Activated T-cell treated with anti-CD3 and anti-CD28 coated beads for 48 hours (primary cell): Measurements from ENCODE around the gene PAM16.

Experiments
- DNase-seq: peaks from one replicate; pipeline ENCODE4 v3.0.0-alpha.2; 2020; ENCODE audit warnings: low read depth

PAM16 gene

GRCh38 chr16:4383591-4384444 lies 32.7 kb upstream of the PAM16 start:
- DNase-seq = no peak

- no peak for DNase-seq
These were observed 31.8 kb upstream of the PAM16 start for GRCh38 chr16:4382795-4383357.

- no peak for DNase-seq
These were observed 31.0 kb upstream of the PAM16 start for GRCh38 chr16:4381935-4382794.

- DNase-seq = no peak
These were observed 30.2 kb upstream of the PAM16 start for GRCh38 chr16:4381072-4381934.

- DNase-seq = no peak
These were observed 29.3 kb upstream of the PAM16 start for GRCh38 chr16:4380119-4381063.

GRCh38 chr16:4378999-4379690 lies 28.0 kb upstream of the PAM16 start:
- DNase-seq = no peak

GRCh38 chr16:4378161-4378666 lies 27.1 kb upstream of the PAM16 start:
- no peak for DNase-seq

GRCh38 chr16:4377573-4378154 lies 26.5 kb upstream of the PAM16 start:
- DNase-seq = no peak

- no peak for DNase-seq
These were observed 25.9 kb upstream of the PAM16 start for GRCh38 chr16:4376893-4377572.

- no peak for DNase-seq
These were observed 25.2 kb upstream of the PAM16 start for GRCh38 chr16:4376126-4376892.

- DNase-seq = no peak
These were observed 24.6 kb upstream of the PAM16 start for GRCh38 chr16:4375717-4376116.

- no peak for DNase-seq
These were observed 23.0 kb upstream of the PAM16 start for GRCh38 chr16:4373909-4374742.

GRCh38 chr16:4373356-4373908 lies 22.3 kb upstream of the PAM16 start:
- DNase-seq = no peak

- no peak for DNase-seq
These were observed 21.6 kb upstream of the PAM16 start for GRCh38 chr16:4372578-4373355.

GRCh38 chr16:4372001-4372577 lies 21.0 kb upstream of the PAM16 start:
- DNase-seq = peak; percentile 23
